Colon (tissue), 2 donors: ENCODE measurements around the gene MT3.

Source experiments
- FAIRE-seq: peaks from 2 replicates; lab custom pipeline; 2012; peaks lifted over from hg19 to GRCh38; lab: Jason Lieb, UNC
- donor health status: control.
- donor health status: control.

The MT3 gene

GRCh38 chr16:56631197-56631596, 41.9 kb downstream of the MT3 start:
- FAIRE-seq, result no peak

GRCh38 chr16:56631832-56632155, 42.5 kb downstream of the MT3 start:
- FAIRE-seq, result no peak

GRCh38 chr16:56632156-56632847, 43.0 kb downstream of the MT3 start, which contains the start of gene MT1M:
Gene MT1M, plus strand, starts transcription at chr16:56632659. Its CDS starts 73 bp downstream, at chr16:56632732.
- FAIRE-seq, result no peak

GRCh38 chr16:56632848-56633365, 43.6 kb downstream of the MT3 start:
- FAIRE-seq, result no peak

- no peak for FAIRE-seq
Observed at GRCh38 chr16:56633535-56633934, 44.2 kb downstream of the MT3 start.

GRCh38 chr16:56634715-56635440, 45.5 kb downstream of the MT3 start:
- FAIRE-seq, result no peak

GRCh38 chr16:56635441-56635967, 46.2 kb downstream of the MT3 start:
- no peak for FAIRE-seq

- FAIRE-seq, result no peak
Observed at GRCh38 chr16:56636616-56637413, 47.5 kb downstream of the MT3 start.

- no peak for FAIRE-seq
Observed at GRCh38 chr16:56637814-56638750, 48.8 kb downstream of the MT3 start, which contains the start of gene MT1A. Gene MT1A, plus strand, starts transcription at chr16:56638666. Its CDS starts 73 bp downstream, at chr16:56638739.

GRCh38 chr16:56639045-56639444, 49.7 kb downstream of the MT3 start:
- no peak for FAIRE-seq

GRCh38 chr16:56640076-56640475, 50.7 kb downstream of the MT3 start:
- FAIRE-seq, result no peak
